22Rv1 (cell line): ENCODE results near the gene POR.

Source experiments
- ZFX ChIP-seq: fragments of 450-650 bp; IDR thresholded peaks from 2 replicates; pipeline ENCODE4 v1.6.1; 2017; ENCODE audit warnings: antibody characterized with exemption, borderline replicate concordance
- TF ChIP-seq, protein P1 (sequence below): fragments of 450-650 bp; IDR thresholded peaks from 2 replicates; pipeline ENCODE4 v1.5.1; 2017; ENCODE audit warnings: mild to moderate bottlenecking

DNA sequence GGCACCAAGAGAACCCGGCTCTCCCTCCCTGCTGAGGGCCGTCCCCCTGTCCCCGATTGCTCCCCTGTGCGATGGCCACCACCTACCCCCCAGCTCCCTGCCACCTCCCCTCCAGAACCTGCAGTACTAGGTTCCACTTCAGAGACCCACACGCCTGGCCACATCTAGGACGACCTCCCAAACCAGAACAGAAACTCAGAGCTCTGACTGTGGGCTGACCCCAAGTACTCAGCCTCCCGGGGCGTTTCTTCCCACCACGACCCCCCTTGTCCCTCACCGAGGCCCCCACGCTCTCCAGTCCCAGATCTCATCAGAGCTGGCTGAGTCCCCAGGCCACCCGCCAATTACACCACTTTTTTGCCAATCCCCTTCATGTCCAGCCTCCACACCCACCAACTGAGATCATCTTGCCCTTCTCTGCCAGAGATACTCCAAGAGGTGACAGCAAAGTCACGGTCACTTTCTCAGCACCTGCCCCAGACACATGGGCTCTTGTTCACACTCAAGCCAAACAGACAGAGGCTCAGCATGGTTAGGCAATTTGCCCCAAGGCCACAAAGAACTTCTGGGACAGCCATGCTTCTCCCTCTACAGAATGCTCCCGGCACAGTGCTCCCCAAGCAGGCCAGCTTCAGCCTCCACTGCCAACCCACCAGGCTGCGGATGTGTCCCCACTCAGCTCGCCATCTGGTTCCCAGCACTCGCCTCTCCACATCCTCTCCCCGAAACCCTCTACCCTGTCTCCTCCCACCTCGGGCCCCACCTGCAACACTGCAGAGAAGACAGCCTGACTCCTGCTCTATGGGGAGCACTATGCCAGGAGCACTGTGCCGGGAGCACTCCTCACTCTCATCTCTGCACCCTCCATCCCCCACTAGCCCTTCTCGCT is 74.8 kb downstream of the POR start:
- TF ChIP-seq, protein P1, sequence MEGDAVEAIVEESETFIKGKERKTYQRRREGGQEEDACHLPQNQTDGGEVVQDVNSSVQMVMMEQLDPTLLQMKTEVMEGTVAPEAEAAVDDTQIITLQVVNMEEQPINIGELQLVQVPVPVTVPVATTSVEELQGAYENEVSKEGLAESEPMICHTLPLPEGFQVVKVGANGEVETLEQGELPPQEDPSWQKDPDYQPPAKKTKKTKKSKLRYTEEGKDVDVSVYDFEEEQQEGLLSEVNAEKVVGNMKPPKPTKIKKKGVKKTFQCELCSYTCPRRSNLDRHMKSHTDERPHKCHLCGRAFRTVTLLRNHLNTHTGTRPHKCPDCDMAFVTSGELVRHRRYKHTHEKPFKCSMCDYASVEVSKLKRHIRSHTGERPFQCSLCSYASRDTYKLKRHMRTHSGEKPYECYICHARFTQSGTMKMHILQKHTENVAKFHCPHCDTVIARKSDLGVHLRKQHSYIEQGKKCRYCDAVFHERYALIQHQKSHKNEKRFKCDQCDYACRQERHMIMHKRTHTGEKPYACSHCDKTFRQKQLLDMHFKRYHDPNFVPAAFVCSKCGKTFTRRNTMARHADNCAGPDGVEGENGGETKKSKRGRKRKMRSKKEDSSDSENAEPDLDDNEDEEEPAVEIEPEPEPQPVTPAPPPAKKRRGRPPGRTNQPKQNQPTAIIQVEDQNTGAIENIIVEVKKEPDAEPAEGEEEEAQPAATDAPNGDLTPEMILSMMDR: no peak
- no peak for TF ChIP-seq ZFX
